Daoy (cell line): ENCODE data around the gene POGZ. TPM values are rescaled to one million over a fixed set of nuclear protein-coding genes. Genes with fewer than 3 reads are reported as not detected.

ENCODE experiments used
- DNase-seq: peaks from one replicate; pipeline ENCODE4 v3.0.0-alpha.2; 2015; ENCODE audit warnings: low read depth
- total RNA-seq: library from RNA; depleted of rRNA; stranded (reverse); fragments of >200 nt; shearing (Covaris generic); gene quantifications from 2 replicates; pipeline ENCODE4 v1.2.3, GENCODE V29; 2014; rRNA removed

The POGZ gene
- total RNA-seq, 1 experiment from 2014 or later = 13.7 TPM

DNA sequence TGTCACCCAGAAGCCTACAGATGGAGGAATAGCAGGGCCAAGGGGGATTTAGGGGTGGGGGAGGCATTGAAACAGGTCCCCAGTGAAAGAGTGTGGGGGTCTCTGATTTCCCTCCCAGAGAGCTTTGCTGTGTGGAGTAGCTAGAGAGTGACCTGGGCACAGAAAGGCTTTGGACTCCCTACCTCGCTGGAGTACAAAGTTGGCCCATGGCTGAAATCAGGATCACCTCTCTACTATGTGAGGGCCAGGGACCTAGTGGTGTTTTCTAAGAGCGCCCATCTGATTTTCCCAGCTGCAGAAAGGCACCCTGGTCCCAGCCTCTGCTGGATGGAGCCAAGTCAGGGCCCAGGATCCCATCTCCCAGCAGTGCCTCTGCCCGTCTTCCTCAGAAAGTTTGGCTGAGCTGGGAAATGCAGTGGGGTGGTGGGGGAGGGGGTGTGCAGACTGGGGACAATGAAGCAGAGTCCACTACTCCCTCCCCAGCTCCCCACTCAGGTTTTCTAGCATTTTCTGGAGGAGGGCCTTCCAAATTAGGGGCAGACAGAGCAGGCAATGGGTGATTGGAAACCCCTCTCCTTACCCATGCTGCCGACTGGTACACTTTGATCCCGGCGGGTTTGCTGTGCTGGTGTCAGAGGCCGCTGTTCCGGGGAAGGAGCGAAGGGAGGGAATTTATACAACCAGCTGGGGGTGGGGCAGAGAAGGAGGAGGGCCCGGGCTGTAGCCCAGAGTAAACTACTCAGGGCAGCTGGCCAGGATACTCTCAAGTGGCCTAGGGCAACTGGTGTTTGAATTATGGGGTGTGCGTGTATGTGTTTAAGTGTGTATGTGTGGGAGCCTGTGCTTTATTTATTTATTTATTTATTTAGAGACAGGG, 87.0 kb downstream of the POGZ start, which contains the start of gene SELENBP1:
TSS of gene SELENBP1 (minus strand) at position 648 of the 877 bp plus-strand sequence. CDS start at position 584, 64 bp downstream.
- peak; percentile 61 for DNase-seq

GRCh38 chr1:151371370-151372057, 87.8 kb downstream of the POGZ start:
- peak; percentile 61 for DNase-seq

DNA sequence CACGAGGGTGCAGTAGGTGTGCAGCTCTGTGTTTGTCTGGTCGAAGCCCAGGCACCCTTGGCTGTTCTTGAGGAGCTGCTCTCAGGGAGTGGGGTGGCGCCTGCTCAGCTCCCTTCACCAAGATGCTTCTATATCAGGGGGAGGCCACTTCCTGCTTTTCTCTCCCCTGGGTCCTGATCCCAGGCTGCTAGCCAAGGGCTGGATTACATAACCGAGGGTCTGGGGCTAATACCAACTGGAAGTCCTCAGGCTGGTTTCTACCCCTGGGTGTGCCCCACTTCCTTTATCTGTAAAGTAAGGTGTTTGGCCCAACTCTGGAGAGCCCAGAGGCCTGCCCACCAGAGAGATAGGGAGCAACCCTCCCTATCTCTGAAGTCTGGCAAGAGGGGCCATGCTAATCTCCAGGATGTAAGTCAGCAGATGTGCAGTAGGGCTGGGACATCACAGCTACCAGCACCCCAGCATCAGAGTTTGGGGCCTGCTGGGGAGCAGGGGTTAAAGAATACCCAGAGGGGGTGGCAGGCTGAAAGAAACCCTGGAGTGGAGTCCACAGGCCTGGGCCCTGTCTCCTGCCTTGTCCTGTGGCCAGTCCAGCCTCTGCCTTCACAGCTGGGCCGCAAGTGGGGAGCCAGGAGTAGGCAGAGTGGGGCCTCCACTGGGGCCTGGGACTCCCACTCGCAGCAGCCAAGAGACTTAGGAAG, 88.9 kb downstream of the POGZ start:
- DNase-seq = no peak

DNA sequence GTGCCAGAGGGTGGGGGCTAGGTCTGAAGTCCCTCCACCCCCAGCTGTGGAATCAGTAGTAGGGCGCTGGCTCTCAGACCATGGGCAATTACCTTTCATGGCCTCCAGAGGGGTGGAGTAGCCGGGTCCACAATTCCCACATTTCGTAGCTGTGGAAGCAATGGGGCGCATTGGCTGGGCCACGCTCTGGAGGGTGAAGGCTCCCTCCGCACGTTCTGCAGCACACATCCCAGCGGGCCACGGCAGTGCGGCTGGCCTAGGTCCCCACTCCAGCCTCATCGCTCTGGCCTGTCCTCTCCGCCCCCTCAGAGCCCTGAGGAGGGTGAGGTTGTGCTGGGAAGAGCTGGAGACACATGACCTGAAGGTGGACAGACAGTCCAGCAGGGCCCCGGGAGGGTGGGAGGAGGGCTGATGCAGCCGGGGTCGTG, 89.7 kb downstream of the POGZ start:
- no peak for DNase-seq

GRCh38 chr1:151369302-151369610, 90.0 kb downstream of the POGZ start:
- DNase-seq = no peak

- no peak for DNase-seq
Observed at GRCh38 chr1:151368393-151369301, 90.6 kb downstream of the POGZ start.

- no peak for DNase-seq
Observed at GRCh38 chr1:151367658-151368392, 91.5 kb downstream of the POGZ start.

GRCh38 chr1:151364996-151365395, 94.3 kb downstream of the POGZ start:
- DNase-seq = no peak

DNA sequence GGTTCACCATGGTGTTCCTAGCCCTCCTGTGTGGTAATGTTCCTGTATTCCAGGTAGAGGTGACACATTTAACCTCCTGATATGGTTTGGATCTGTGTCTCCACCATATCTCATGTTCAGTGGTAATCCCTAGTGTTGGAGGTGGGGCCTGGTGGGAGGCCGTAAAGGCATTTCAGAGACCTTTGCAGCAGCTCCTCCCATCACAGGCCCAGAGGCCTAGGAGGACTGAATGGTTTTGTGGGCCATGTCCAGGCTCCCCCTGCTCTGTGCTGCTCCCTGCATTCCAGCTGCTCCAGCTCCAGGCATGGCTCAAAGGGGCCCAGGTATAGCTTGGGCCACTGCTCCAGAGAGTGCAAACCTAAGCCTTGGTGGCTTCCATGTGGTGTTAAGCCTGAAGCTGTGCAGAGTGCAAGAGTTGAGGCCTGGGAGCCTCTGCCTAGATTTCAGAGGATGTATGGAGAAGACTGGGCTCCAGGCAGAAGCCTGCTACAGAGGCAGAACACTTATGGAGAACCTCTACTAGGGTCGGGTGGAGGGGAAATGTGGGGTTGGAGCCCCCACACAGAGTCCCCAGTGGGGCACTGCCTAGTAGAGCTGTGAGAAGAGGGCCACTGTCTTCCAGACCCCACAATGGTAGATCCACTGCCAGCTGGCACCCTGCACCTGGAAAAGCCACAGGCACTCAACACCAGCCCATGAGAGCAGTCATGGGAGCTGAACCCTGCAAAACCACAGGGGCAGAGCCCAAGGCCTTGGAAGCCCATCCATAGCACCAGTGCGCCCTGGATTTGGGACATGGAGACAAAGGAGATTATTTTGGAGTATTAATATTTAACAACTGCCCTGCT, 96.8 kb downstream of the POGZ start:
- DNase-seq = no peak

GRCh38 chr1:151361883-151362282, 97.4 kb downstream of the POGZ start:
- DNase-seq = no peak

DNA sequence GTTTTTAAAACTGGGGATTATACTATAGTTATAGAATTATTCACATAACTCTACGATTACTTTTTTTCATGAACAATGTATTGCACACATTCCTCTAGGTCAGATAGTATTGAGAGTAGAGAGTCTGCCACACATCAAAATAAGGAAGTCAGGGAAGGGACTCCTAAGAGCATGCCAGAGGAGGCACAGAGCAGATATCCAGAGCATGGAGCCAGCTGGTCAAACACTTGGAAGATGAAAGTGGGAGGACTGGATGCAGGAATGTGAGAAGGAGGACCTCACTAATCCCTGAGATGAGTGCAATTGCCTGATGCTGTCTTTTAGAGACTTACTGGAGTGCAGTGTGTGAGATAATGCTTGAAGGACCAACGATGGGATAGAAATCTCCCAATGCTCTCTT, 102.6 kb downstream of the POGZ start:
- DNase-seq = no peak

Other genes with a start within 250 kb of the POGZ start
- 412 and 482 TPM in 2 replicates for gene PSMD4, start 204.8 kb downstream of the POGZ start, total RNA-seq
- gene ZNF687, start 177.2 kb downstream of the POGZ start, total RNA-seq = 11.4 and 11.9 TPM in 2 replicates
- 23.0 and 39.6 TPM in 2 replicates for gene PI4KB, start 132.1 kb downstream of the POGZ start, total RNA-seq
- 39.3 and 48.0 TPM in 2 replicates for gene RFX5, start 112.2 kb downstream of the POGZ start, total RNA-seq
- gene SELENBP1, start 86.8 kb downstream of the POGZ start, total RNA-seq = 0.65 and 1.8 TPM in 2 replicates
- gene PSMB4, start 59.9 kb downstream of the POGZ start, total RNA-seq = 662 and 883 TPM in 2 replicates
- gene CGN, start 51.9 kb upstream of the POGZ start, total RNA-seq = 3.5 and 4.1 TPM in 2 replicates
- 17.9 and 19.4 TPM in 2 replicates for gene TUFT1, start 80.8 kb upstream of the POGZ start, total RNA-seq
- 13.2 and 25.3 TPM in 2 replicates for gene SNX27, start 152.6 kb upstream of the POGZ start, total RNA-seq